Cardiac fibroblast (primary cell): ENCODE data around the gene PUS7L.
"Not testable (repeated sequence)": the region's sequence is repeated elsewhere in the genome, so short reads cannot be mapped to it uniquely, and the experiment has no call there.

Experiments used
- DNase-seq, 2 donors: peaks; one replicate each; pipeline versions ENCODE4 v3.0.0 to v3.0.0-alpha.2; 2010; ENCODE audit warnings: low read depth in 2 of 2
- H3K4me3 ChIP-seq, 2 donors: replicated peaks in 1 of 2; 1 replicate in 1 of 2; 2 replicates in 1 of 2; pipeline ENCODE4 v1.5.1; 2011; ENCODE audit warnings: low read depth in 2 of 2, low read length in 2 of 2, mild to moderate bottlenecking in 2 of 2, moderate library complexity in 1 of 2
- CTCF ChIP-seq: IDR thresholded peaks from one replicate; pipeline ENCODE4 v1.5.1; 2011; ENCODE audit warnings: low read depth, mild to moderate bottlenecking, low read length, inconsistent platforms

Gene PUS7L

GRCh38 chr12:43763769-43764168 lies 5.2 kb upstream of the PUS7L start:
- no peak for DNase-seq
- TF ChIP-seq CTCF, result no peak
- no peak overlapping the region for H3K4me3 ChIP-seq

- TF ChIP-seq CTCF, result no peak
- no peak for DNase-seq
- no peak overlapping the region for H3K4me3 ChIP-seq
Measured at GRCh38 chr12:43762596-43762995, 4.0 kb upstream of the PUS7L start.

GRCh38 chr12:43761500-43761899 lies 2.9 kb upstream of the PUS7L start:
- TF ChIP-seq CTCF, result no peak
- DNase-seq, result no peak
- no peak overlapping the region for H3K4me3 ChIP-seq

- TF ChIP-seq CTCF, result no peak
- no peak for DNase-seq
- H3K4me3 ChIP-seq, result no peak overlapping the region
Measured at GRCh38 chr12:43760396-43760795, 1.8 kb upstream of the PUS7L start.

GRCh38 chr12:43758247-43758727 lies 303 bp downstream of the PUS7L start:
- no peak for TF ChIP-seq CTCF
- peak overlapping the region; percentile 71 to 82 for H3K4me3 ChIP-seq
- peak; percentile 38 to 43 for DNase-seq

GRCh38 chr12:43754015-43754414 lies 4.6 kb downstream of the PUS7L start:
- DNase-seq, result no peak
- no peak overlapping the region for H3K4me3 ChIP-seq
- no peak for TF ChIP-seq CTCF

- not testable (repeated sequence) for H3K4me3 ChIP-seq, DNase-seq
Measured at GRCh38 chr12:43751360-43751759, 7.2 kb downstream of the PUS7L start.
